ENCODE results near the gene WWOX. TPM values are rescaled to one million over a fixed set of nuclear protein-coding genes. Genes with fewer than 3 reads are reported as not detected.

The WWOX gene
- total and polyA plus RNA-seq, 2 of the 8 experiments (the other 6 are each of a cell fraction or from before 2014, with no cell fraction given): 5.4 to 16.7 TPM

GRCh38 chr16:79081297-79082066 is 982.0 kb downstream of the WWOX start:
- Histone ChIP-seq H4K20me1 (replicated peaks in 1 of 2; ENCODE audit: control insufficient read depth in 1 of 2, insufficient read depth in 2 of 2, low read length in 2 of 2) (no peaks in the 10 kb centered on the region), H3K4me2 (ENCODE audit: insufficient read depth in 1 of 2, low read depth in 2 of 2, low read length in 2 of 2) (no peak overlapping the region), H2BK12ac (ENCODE audit: low read depth, low read length) (no peak overlapping the region), H3K9me3 (ENCODE audit: insufficient read depth in 2 of 2, low read depth in 1 of 2, low read length in 1 of 2) (no peaks in the 10 kb centered on the region), H3K23ac (ENCODE audit: insufficient read length) (no peak overlapping the region), H2BK20ac (ENCODE audit: low read length) (no peak overlapping the region), H2BK15ac (ENCODE audit: low read length) (no peak overlapping the region), H4K5ac (ENCODE audit: insufficient read length, low read depth, low read length) (no peak overlapping the region), H3K79me1 (ENCODE audit: low read depth, low read length) (no peaks in the 10 kb centered on the region), H3K27me3 (replicated peaks in 1 of 4; ENCODE audit: control insufficient read depth in 3 of 4, extremely low read depth in 1 of 4, insufficient read depth in 3 of 4, low read length in 3 of 4) (no peaks in the 10 kb centered on the region), H3K27ac (ENCODE audit: low read depth, low read length) (no peak overlapping the region), H2AK5ac (ENCODE audit: low read depth, low read length) (no peak overlapping the region), H2BK120ac (replicated peaks; ENCODE audit: low read depth, low read length) (no peak overlapping the region), H3K56ac (replicated peaks; ENCODE audit: insufficient read length, low read depth, low read length) (no peak overlapping the region), H3K9ac (replicated peaks in 1 of 4; ENCODE audit: extremely low read depth in 1 of 4, low read depth in 3 of 4, low read length in 3 of 4) (no peak overlapping the region), H3K4me1 (replicated peaks in 1 of 4; ENCODE audit: control insufficient read depth in 3 of 4, insufficient read depth in 4 of 4, low read length in 3 of 4) (peaks cover 0 to 4% (median under 1%) of the 10 kb centered on the region in 4 experiments; a peak in 4 of 7 replicates), H2BK5ac (ENCODE audit: low read depth, low read length) (no peak overlapping the region), H4K91ac (replicated peaks; ENCODE audit: insufficient read length, low read length) (no peak overlapping the region), H3K4ac (replicated peaks; ENCODE audit: insufficient read length, low read depth, low read length) (no peak overlapping the region), H3K36me3 (ENCODE audit: control insufficient read depth in 2 of 4, insufficient read depth in 4 of 4, low read length in 3 of 4) (no peaks in the 10 kb centered on the region), H4K8ac (ENCODE audit: extremely low read depth, insufficient read depth, low read length) (no peak overlapping the region), H3K4me3 (ENCODE audit: extremely low read depth in 1 of 4, insufficient read depth in 2 of 4, low read depth in 3 of 4, low read length in 4 of 4) (no peak overlapping the region), H3K18ac (ENCODE audit: extremely low read depth, low read length) (no peak overlapping the region), H3K79me2 (ENCODE audit: control insufficient read depth in 1 of 2, insufficient read depth in 2 of 2, low read length in 2 of 2) (no peaks in the 10 kb centered on the region), H2AFZ (ENCODE audit: low read length) (no peak overlapping the region), H3K14ac (ENCODE audit: insufficient read length) (no peak overlapping the region), H3K23me2 (ENCODE audit: low read depth, low read length) (no peaks in the 10 kb centered on the region)
- TF ChIP-seq CEBPB (IDR thresholded peaks at IDR 0.05; ENCODE audit: low read depth, low read length) (no peak), KDM1A (IDR thresholded peaks at IDR 0.05; ENCODE audit: borderline replicate concordance, low read length) (no peak), SIN3A (conservative IDR thresholded peaks at IDR 0.05 in 1 of 2, IDR thresholded peaks at IDR 0.05 in 1 of 2; ENCODE audit: low read depth in 1 of 2, low read length in 2 of 2) (no peak), SUZ12 (IDR thresholded peaks at IDR 0.05; ENCODE audit: low read length) (no peak), ATF2 (IDR thresholded peaks at IDR 0.05; ENCODE audit: low read length) (no peak), SAP30 (IDR thresholded peaks at IDR 0.05; ENCODE audit: insufficient read depth, insufficient replicate concordance, low read length) (no peak), CHD2 (IDR thresholded peaks at IDR 0.05; ENCODE audit: low read length) (no peak), PHF8 (conservative IDR thresholded peaks at IDR 0.05; ENCODE audit: low read depth, low read length) (no peak), BCL11A (IDR thresholded peaks at IDR 0.05; ENCODE audit: low read depth in 2 of 2, low read length in 2 of 2) (no peak), SIX5 (IDR thresholded peaks at IDR 0.05; ENCODE audit: low read depth, low read length) (no peak), YY1 (IDR thresholded peaks at IDR 0.05; ENCODE audit: low read depth, low read length) (no peak)
- FAIRE-seq (no peak), DNase-seq (ENCODE audit: low read depth in 1 of 2, low spot score in 2 of 2) (no peak)
- WGBS, 2 experiments (ENCODE audit: extremely low coverage in 1 of 2, insufficient coverage in 1 of 2, insufficient read length in 1 of 2, insufficient replicate concordance in 2 of 2, low coverage in 1 of 2, low lambda C conversion rate in 2 of 2, missing lambda C conversion rate in 1 of 2): 88% methylated on average over 11 of the region's 12 CpGs; no CpG with 5 or more reads in 1 of the 2 experiments
- CTCF ChIA-PET (ENCODE audit: partially characterized antibody): no interaction called here
- POLR2A ChIA-PET (ENCODE audit: partially characterized antibody): no interaction called here

Data from H1 (cell line).